K562 (cell line): ENCODE data around the gene SEPTIN2. TPM values are rescaled to one million over a fixed set of nuclear protein-coding genes. Genes with fewer than 3 reads are reported as not detected.
A peak's percentile ranks its signal among the peaks of the same experiment; 100 is the strongest.

Source experiments
- ATAC-seq: fragments of 200-7000 bp; cut with Tn5 transposase; 3 replicates; pipeline ENCODE4 v1.9.1; 2020; ENCODE audit warnings: moderate library complexity
- BruUV-seq: library from RNA; stranded (reverse); fragments of 400-500 nt; replicated peaks from 2 replicates; lab custom pipeline; 2021; lab: Mats Ljungman, UMichigan
- CTCF ChIA-PET: fragments of 300-600 bp; formaldehyde crosslinking; extraction: SDS; loops from one replicate; lab custom pipeline; 2021; ENCODE audit warnings: low intra/inter-chr PET ratio; lab: Yijun Ruan, JAX
- POLR2A ChIA-PET: fragments of 300-600, 350-650 bp; sonication (Branson Sonifier 250); formaldehyde crosslinking; extraction: SDS; loops from one replicate; lab custom pipeline; 2021; ENCODE audit warnings: antibody characterized with exemption, inconsistent platforms; lab: Yijun Ruan, JAX
- DNase-seq, 4 experiments: peaks; one replicate each; pipeline versions ENCODE4 v3.0.0 to v3.0.0-alpha.2; 2011 to 2018; ENCODE audit warnings: low spot score in 3 of 4, mixed read lengths in 3 of 4; ENCODE audit errors: extremely low read depth in 1 of 4
- FAIRE-seq: peaks from 2 replicates; lab custom pipeline; 2011; peaks lifted over from hg19 to GRCh38; lab: Jason Lieb, UNC
- H2AFZ ChIP-seq: 2 replicates; pipeline ENCODE4 v1.6.0; 2011; ENCODE audit warnings: low read depth, low read length, control low read depth, inconsistent platforms
- H3K27ac ChIP-seq: fragments of 200-600 bp; 3 replicates; pipeline ENCODE4 v1.8.0; 2011; ENCODE audit warnings: low read depth, mild to moderate bottlenecking, control low read depth, inconsistent platforms, low read length, moderate library complexity, mixed read lengths; ENCODE audit errors: extremely low read depth
- H3K27me3 ChIP-seq, 2 experiments: fragments of 300-600 bp in 1 of 2; 2 replicates in 1 of 2; 3 replicates in 1 of 2; pipeline versions ENCODE4 v1.6.0 to v1.8.0; 2011; ENCODE audit warnings: inconsistent platforms in 2 of 2, low read length in 2 of 2, mild to moderate bottlenecking in 1 of 2, mixed read lengths in 1 of 2, moderate library complexity in 1 of 2; ENCODE audit not compliant: control insufficient read depth in 2 of 2, insufficient read depth in 2 of 2
- H3K36me3 ChIP-seq: fragments of 300-600 bp; 3 replicates; pipeline ENCODE4 v1.8.0; 2011; ENCODE audit warnings: mild to moderate bottlenecking, low read length, inconsistent platforms; ENCODE audit not compliant: control insufficient read depth, insufficient read depth
- H3K4me1 ChIP-seq, 2 experiments: fragments of 200-600 bp in 1 of 2; replicated peaks in 1 of 2; 2 replicates in 1 of 2; 3 replicates in 1 of 2; pipeline versions ENCODE4 v1.5.1 to v1.8.0; 2011; ENCODE audit warnings: inconsistent platforms in 2 of 2, low read length in 2 of 2, mild to moderate bottlenecking in 1 of 2, mixed read lengths in 1 of 2, moderate library complexity in 1 of 2; ENCODE audit not compliant: control insufficient read depth in 2 of 2, insufficient read depth in 2 of 2
- H3K4me2 ChIP-seq: 2 replicates; pipeline ENCODE4 v1.6.1; 2011; ENCODE audit warnings: low read length, control low read depth, inconsistent platforms, mixed read lengths; ENCODE audit not compliant: insufficient read depth
- H3K4me3 ChIP-seq: fragments of 200-600 bp; sonication (generic), shearing (Covaris generic); 2 replicates; pipeline ENCODE4 v1.5.1; 2016; ENCODE audit warnings: control low read depth, inconsistent platforms
- H3K79me2 ChIP-seq: fragments of 200-600 bp; 3 replicates; pipeline ENCODE4 v1.8.0; 2011; ENCODE audit warnings: low read length, inconsistent platforms; ENCODE audit not compliant: control insufficient read depth, insufficient read depth
- H3K9ac ChIP-seq, 2 experiments: 2 replicates each; pipeline versions ENCODE4 v1.6.0 to v1.6.1; 2011; ENCODE audit warnings: low read depth in 2 of 2, low read length in 2 of 2, control low read depth in 1 of 2, inconsistent platforms in 1 of 2, mild to moderate bottlenecking in 1 of 2, mixed read lengths in 1 of 2; ENCODE audit not compliant: insufficient read depth in 1 of 2
- H3K9me1 ChIP-seq: one replicate; pipeline ENCODE4 v1.6.0; 2011; ENCODE audit warnings: inconsistent platforms, mild to moderate bottlenecking, low read length, moderate library complexity; ENCODE audit not compliant: control insufficient read depth, insufficient read depth
- H3K9me3 ChIP-seq: replicated peaks from 2 replicates; pipeline ENCODE4 v1.5.1; 2011; ENCODE audit warnings: low read depth, low read length, inconsistent platforms; ENCODE audit not compliant: control insufficient read depth, insufficient read depth
- H4K20me1 ChIP-seq: replicated peaks from 2 replicates; pipeline ENCODE4 v1.6.1; 2011; ENCODE audit warnings: low read length, inconsistent platforms, mixed read lengths; ENCODE audit not compliant: control insufficient read depth, insufficient read depth
- BRCA1 ChIP-seq, 2 experiments: fragments of 450-650 bp in 1 of 2; sonication (generic) in 1 of 2; formaldehyde crosslinking in 1 of 2; IDR thresholded peaks; 2 replicates each; pipeline versions ENCODE4 v1.5.0 to v1.6.1; 2017 to 2020; ENCODE audit warnings: mild to moderate bottlenecking in 1 of 2, missing genetic modification reagents in 1 of 2
- CHD4 ChIP-seq: fragments of 200-600 bp; sonication (generic); IDR thresholded peaks from 3 replicates; pipeline ENCODE4 v1.6.1; 2012; ENCODE audit warnings: low read depth, mild to moderate bottlenecking, mixed read lengths, low read length, inconsistent platforms; ENCODE audit not compliant: insufficient read depth, insufficient replicate concordance, poor library complexity, severe bottlenecking
- MED1 ChIP-seq: sonication (generic); formaldehyde crosslinking; IDR thresholded peaks from 2 replicates; pipeline ENCODE4 v1.8.1; 2023; ENCODE audit warnings: missing genetic modification reagents, borderline replicate concordance
- NBN ChIP-seq: fragments of 450-650 bp; IDR thresholded peaks from 2 replicates; pipeline ENCODE4 v1.6.1; 2016; ENCODE audit warnings: low read depth, mild to moderate bottlenecking
- PCBP1 ChIP-seq: fragments of 200-400 bp; formaldehyde crosslinking; IDR thresholded peaks from 2 replicates; pipeline ENCODE4 v1.6.1; 2018; ENCODE audit warnings: mild to moderate bottlenecking, low read depth, low read length; ENCODE audit not compliant: poor library complexity, severe bottlenecking
- RAD51 ChIP-seq: fragments of 450-650 bp; IDR thresholded peaks from 2 replicates; pipeline ENCODE4 v1.7.1; 2016; ENCODE audit warnings: low read depth, mild to moderate bottlenecking, borderline replicate concordance
- RB1 ChIP-seq: fragments of 450-650 bp; IDR thresholded peaks from 2 replicates; pipeline ENCODE4 v1.6.1; 2017; ENCODE audit warnings: low read depth, mild to moderate bottlenecking
- RCOR1 ChIP-seq, 2 experiments: IDR thresholded peaks; 2 replicates each; pipeline ENCODE4 v1.6.1; 2012; ENCODE audit warnings: low read depth in 2 of 2, low read length in 2 of 2, borderline replicate concordance in 1 of 2, improper control_type of control experiment in 1 of 2
- SOX6 ChIP-seq: fragments of 450-650 bp; IDR thresholded peaks from 2 replicates; pipeline ENCODE4 v1.6.1; 2014; ENCODE audit warnings: mild to moderate bottlenecking
- ZMIZ1 ChIP-seq, 2 experiments: fragments of 150-350 bp in 1 of 2; IDR thresholded peaks; 2 replicates each; pipeline ENCODE4 v1.6.1; 2012 to 2016; ENCODE audit warnings: low read depth in 2 of 2, low read length in 2 of 2, mild to moderate bottlenecking in 1 of 2, moderate library complexity in 1 of 2
- ZNF75A ChIP-seq: fragments of 450-650 bp; formaldehyde crosslinking; IDR thresholded peaks from 2 replicates; pipeline ENCODE4 v1.4.0; 2020; ENCODE audit warnings: mild to moderate bottlenecking
- WGBS: fragments of 100-300 bp; shearing (Covaris generic); methylation state at CpG from one replicate; pipeline ENCODE4 v1.1.6; 2016; ENCODE audit warnings: low coverage, mixed read lengths; ENCODE audit not compliant: insufficient coverage; ENCODE audit errors: missing lambda C conversion rate; 5-methylcytosine and 5-hydroxymethylcytosine counted together
- in situ Hi-C: fragments of 300-500 bp; cut with MboI; formaldehyde crosslinking; loops from 4 replicates; pipeline ENCODE4 v1.15.0; 2018; ENCODE audit warnings: inconsistent platforms, mixed read lengths
- intact Hi-C: fragments of 100-400 bp; cut with micrococcal nuclease; formaldehyde crosslinking; loops from 2 replicates; pipeline ENCODE4 v1.14.2; 2022
- polyA plus RNA-seq, 8 experiments: library from polyadenylated mRNA; depleted of rRNA in 4 of 8; stranded (reverse) in 5 of 8; unstranded in 3 of 8; fragments of >200 nt; fragmentation: Nextera tagmentation in 2 of 8; fragmentation: Illumina TruSeq in 1 of 8; extraction: Ambion mirVana in 2 of 8; extraction: Trizol in 1 of 8; gene quantifications; 2 replicates each; pipeline versions ENCODE4 v1.2.1 to v1.2.3, GENCODE V29; 2011 to 2014; ENCODE audit warnings: inconsistent platforms in 1 of 8, missing spikeins in 1 of 8
- total RNA-seq, 7 experiments: library from RNA; depleted of rRNA in 6 of 7; stranded (reverse); fragments of >200 nt in 6 of 7; fragmentation: Illumina TruSeq in 2 of 7; extraction: Trizol in 2 of 7; gene quantifications; 2 replicates each; pipeline versions ENCODE4 v1.2.1 to v1.2.3, GENCODE V29; 2011 to 2021; ENCODE audit warnings: low replicate concordance in 1 of 7
- TF ChIP-seq, protein P1 (sequence below): fragments of 450-650 bp; IDR thresholded peaks from one replicate; pipeline ENCODE4 v1.6.1; 2018; ENCODE audit warnings: mild to moderate bottlenecking, moderate library complexity; ENCODE audit not compliant: partially characterized antibody

Gene SEPTIN2
- total and polyA plus RNA-seq, 9 of the 15 experiments (the other 6 are each of a cell fraction or from before 2014, with no cell fraction given) = 121 to 367 (median 166) TPM

- TF ChIP-seq CHD4 (no peak), NBN (no peak), ZNF75A (CRISPR knock-in tag) (no peak), PCBP1 (no peak), RAD51 (no peak)
These were observed 5.3 kb downstream of the SEPTIN2 start (continued) for GRCh38 chr2:241321033-241321432.

DNA sequence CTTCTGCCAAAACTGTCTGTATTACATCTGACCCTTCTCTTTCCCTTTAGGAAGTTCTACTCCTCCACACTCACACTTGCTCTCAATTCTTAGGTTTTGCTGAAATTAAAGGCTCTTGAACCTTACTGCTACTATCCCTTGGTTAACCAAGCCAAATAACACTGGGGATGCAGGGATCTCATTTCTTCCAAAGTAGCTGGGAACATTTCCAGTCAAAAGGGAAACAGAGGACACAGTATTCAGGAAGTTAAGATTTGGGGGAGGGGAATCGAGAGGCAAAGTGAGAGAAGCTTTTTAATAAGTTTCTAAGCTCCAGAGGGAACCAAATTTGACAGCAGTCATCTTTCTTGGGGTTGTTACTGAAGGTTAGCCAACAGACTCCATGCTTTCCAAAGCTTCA is 6.2 kb downstream of the SEPTIN2 start:
- Histone ChIP-seq H3K4me1 (peaks cover 0 to 23% of the 10 kb centered on the region in 2 experiments; a peak in 4 of 5 replicates), H4K20me1 (peaks cover 14% of the 10 kb centered on the region), H3K36me3 (peaks cover 65% of the 10 kb centered on the region), H2AFZ (no peak overlapping the region), H3K4me3 (no peak overlapping the region), H3K4me2 (no peak overlapping the region), H3K79me2 (peaks cover 91% of the 10 kb centered on the region), H3K9me1 (no peaks in the 10 kb centered on the region), H3K27ac (peak overlapping the region; percentile 44; the same call in 1 of the 3 replicates), H3K9ac (no peak overlapping the region), H3K27me3 (no peaks in the 10 kb centered on the region), H3K9me3 (no peaks in the 10 kb centered on the region)
- intact Hi-C loops = no loop called here
- POLR2A ChIA-PET = no interaction called here
- BruUV-seq = no TSS peak
- DNase-seq (no peak), FAIRE-seq (no peak), ATAC-seq (no peak)
- CTCF ChIA-PET = no interaction called here
- 100% methylated on average over 1 of the region's 1 CpG for WGBS
- in situ Hi-C loops = no loop called here
- TF ChIP-seq, protein P1, sequence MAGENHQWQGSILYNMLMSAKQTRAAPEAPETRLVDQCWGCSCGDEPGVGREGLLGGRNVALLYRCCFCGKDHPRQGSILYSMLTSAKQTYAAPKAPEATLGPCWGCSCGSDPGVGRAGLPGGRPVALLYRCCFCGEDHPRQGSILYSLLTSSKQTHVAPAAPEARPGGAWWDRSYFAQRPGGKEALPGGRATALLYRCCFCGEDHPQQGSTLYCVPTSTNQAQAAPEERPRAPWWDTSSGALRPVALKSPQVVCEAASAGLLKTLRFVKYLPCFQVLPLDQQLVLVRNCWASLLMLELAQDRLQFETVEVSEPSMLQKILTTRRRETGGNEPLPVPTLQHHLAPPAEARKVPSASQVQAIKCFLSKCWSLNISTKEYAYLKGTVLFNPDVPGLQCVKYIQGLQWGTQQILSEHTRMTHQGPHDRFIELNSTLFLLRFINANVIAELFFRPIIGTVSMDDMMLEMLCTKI = no peak
- TF ChIP-seq SOX6 (no peak), RCOR1 (IDR thresholded peaks at IDR 0.05; ENCODE audit: borderline replicate concordance in 1 of 2, low read depth in 2 of 2, low read length in 2 of 2) (no peak), ZMIZ1 (IDR thresholded peaks at IDR 0.05; ENCODE audit: low read depth in 2 of 2, low read length in 2 of 2) (no peak), BRCA1 (IDR thresholded peaks at IDR 0.05) (no peak), BRCA1 (CRISPR knock-in tag; IDR thresholded peaks at IDR 0.05) (no peak), MED1 (CRISPR knock-in tag) (no peak), RB1 (no peak)
